H1 (cell line): Measurements from ENCODE around the gene RBM6. TPM values are rescaled to one million over a fixed set of nuclear protein-coding genes. Genes with fewer than 3 reads are reported as not detected.

Experiments
- CTCF ChIA-PET: fragments of 300-600 bp; sonication (Branson Sonifier 250); formaldehyde crosslinking; loops from one replicate; lab custom pipeline; 2021; ENCODE audit not compliant: partially characterized antibody; lab: Charles Lee
- POLR2A ChIA-PET: fragments of 300-600 bp; sonication (Branson Sonifier 250); formaldehyde crosslinking; loops from one replicate; lab custom pipeline; 2021; ENCODE audit warnings: inconsistent platforms; ENCODE audit not compliant: partially characterized antibody; lab: Charles Lee
- DNase-seq, 2 experiments: peaks; one replicate each; pipeline versions ENCODE4 v3.0.0 to v3.0.0-alpha.2; 2010 to 2022; ENCODE audit warnings: low spot score in 2 of 2, low read depth in 1 of 2, mixed read lengths in 1 of 2
- FAIRE-seq: peaks from 2 replicates; lab custom pipeline; 2011; peaks lifted over from hg19 to GRCh38; lab: Jason Lieb, UNC
- H2AFZ ChIP-seq: 2 replicates; pipeline ENCODE4 v1.8.1; 2012; ENCODE audit warnings: low read length, inconsistent platforms
- H2AK5ac ChIP-seq: 2 replicates; pipeline ENCODE4 v1.6.1; 2013; ENCODE audit warnings: low read depth, low read length
- H2BK120ac ChIP-seq: replicated peaks from 2 replicates; pipeline ENCODE3; 2013; ENCODE audit warnings: low read depth, low read length, inconsistent platforms
- H2BK12ac ChIP-seq: 2 replicates; pipeline ENCODE4 v1.6.1; 2013; ENCODE audit warnings: low read depth, low read length
- H2BK15ac ChIP-seq: 2 replicates; pipeline ENCODE4 v1.6.1; 2013; ENCODE audit warnings: low read length
- H2BK20ac ChIP-seq: 2 replicates; pipeline ENCODE4 v1.6.1; 2013; ENCODE audit warnings: low read length
- H2BK5ac ChIP-seq: 2 replicates; pipeline ENCODE4 v1.6.1; 2013; ENCODE audit warnings: low read depth, low read length
- H3K14ac ChIP-seq: 2 replicates; pipeline ENCODE4 v1.6.1; 2013; ENCODE audit warnings: inconsistent platforms; ENCODE audit not compliant: insufficient read length
- H3K18ac ChIP-seq: 2 replicates; pipeline ENCODE4 v1.6.1; 2013; ENCODE audit warnings: low read length; ENCODE audit errors: extremely low read depth
- H3K23ac ChIP-seq: 2 replicates; pipeline ENCODE4 v1.6.1; 2013; ENCODE audit warnings: inconsistent platforms; ENCODE audit not compliant: insufficient read length
- H3K23me2 ChIP-seq: 2 replicates; pipeline ENCODE4 v1.6.1; 2013; ENCODE audit warnings: low read depth, low read length
- H3K27ac ChIP-seq: 2 replicates; pipeline ENCODE4 v1.6.1; 2011; ENCODE audit warnings: low read depth, low read length, inconsistent platforms
- H3K27me3 ChIP-seq, 4 experiments: replicated peaks in 1 of 4; 1 replicate in 1 of 4; 2 replicates in 3 of 4; pipeline versions ENCODE4 v1.6.1 to v1.8.1; 2011 to 2013; ENCODE audit warnings: low read length in 3 of 4, mild to moderate bottlenecking in 3 of 4, inconsistent platforms in 2 of 4, mixed read lengths in 2 of 4, moderate library complexity in 1 of 4; ENCODE audit not compliant: control insufficient read depth in 3 of 4, insufficient read depth in 3 of 4; ENCODE audit errors: extremely low read depth in 1 of 4
- H3K36me3 ChIP-seq, 4 experiments: 2 replicates each; pipeline versions ENCODE4 v1.6.1 to v1.8.1; 2011 to 2013; ENCODE audit warnings: mild to moderate bottlenecking in 4 of 4, low read length in 3 of 4, moderate library complexity in 2 of 4, control low read depth in 1 of 4, inconsistent platforms in 1 of 4; ENCODE audit not compliant: insufficient read depth in 4 of 4, control insufficient read depth in 2 of 4
- H3K4ac ChIP-seq: replicated peaks from 2 replicates; pipeline ENCODE3; 2013; ENCODE audit warnings: low read length, low read depth, mixed read lengths, inconsistent platforms; ENCODE audit not compliant: insufficient read length
- H3K4me1 ChIP-seq, 4 experiments: replicated peaks in 1 of 4; 1 replicate in 1 of 4; 2 replicates in 3 of 4; pipeline versions ENCODE4 v1.6.1 to v1.8.1; 2011 to 2013; ENCODE audit warnings: low read length in 3 of 4, inconsistent platforms in 2 of 4, mixed read lengths in 1 of 4; ENCODE audit not compliant: insufficient read depth in 4 of 4, control insufficient read depth in 3 of 4
- H3K4me2 ChIP-seq, 2 experiments: 2 replicates each; pipeline versions ENCODE4 v1.6.1 to v1.8.1; 2011 to 2013; ENCODE audit warnings: low read depth in 2 of 2, low read length in 2 of 2, control low read depth in 1 of 2, inconsistent platforms in 1 of 2, mild to moderate bottlenecking in 1 of 2; ENCODE audit not compliant: insufficient read depth in 1 of 2
- H3K4me3 ChIP-seq, 4 experiments: fragments of 200-600, 300-600 bp in 1 of 4; sonication (generic), shearing (Covaris generic), sonication (Bioruptor Twin) in 1 of 4; 2 replicates each; pipeline versions ENCODE4 v1.5.1 to v1.8.1; 2011 to 2016; ENCODE audit warnings: low read length in 4 of 4, low read depth in 3 of 4, control low read depth in 2 of 4, inconsistent platforms in 2 of 4, mild to moderate bottlenecking in 2 of 4, mixed read lengths in 1 of 4, moderate library complexity in 1 of 4; ENCODE audit not compliant: insufficient read depth in 2 of 4; ENCODE audit errors: extremely low read depth in 1 of 4
- H3K56ac ChIP-seq: replicated peaks from 2 replicates; pipeline ENCODE3; 2013; ENCODE audit warnings: low read depth, mild to moderate bottlenecking, mixed read lengths, low read length, inconsistent platforms; ENCODE audit not compliant: insufficient read length
- H3K79me1 ChIP-seq: 2 replicates; pipeline ENCODE4 v1.6.1; 2013; ENCODE audit warnings: low read depth, low read length, control low read depth
- H3K79me2 ChIP-seq, 2 experiments: 2 replicates each; pipeline versions ENCODE4 v1.6.1 to v1.8.1; 2012 to 2013; ENCODE audit warnings: low read length in 2 of 2, mild to moderate bottlenecking in 2 of 2, inconsistent platforms in 1 of 2; ENCODE audit not compliant: insufficient read depth in 2 of 2, control insufficient read depth in 1 of 2
- H3K9ac ChIP-seq, 4 experiments: replicated peaks in 1 of 4; 1 replicate in 1 of 4; 2 replicates in 3 of 4; pipeline versions ENCODE4 v1.6.1 to v1.8.1; 2011 to 2013; ENCODE audit warnings: low read depth in 3 of 4, low read length in 3 of 4, control low read depth in 2 of 4, mild to moderate bottlenecking in 2 of 4, moderate library complexity in 2 of 4, inconsistent platforms in 1 of 4; ENCODE audit errors: extremely low read depth in 1 of 4
- H3K9me3 ChIP-seq, 2 experiments: 2 replicates each; pipeline versions ENCODE4 v1.6.1 to v1.8.1; 2012 to 2013; ENCODE audit warnings: mild to moderate bottlenecking in 2 of 2, moderate library complexity in 2 of 2, control low read depth in 1 of 2, inconsistent platforms in 1 of 2, low read depth in 1 of 2, low read length in 1 of 2, mixed read lengths in 1 of 2; ENCODE audit not compliant: insufficient read depth in 2 of 2
- H4K20me1 ChIP-seq, 2 experiments: replicated peaks in 1 of 2; 2 replicates each; pipeline versions ENCODE3 to v1.8.1; 2011 to 2013; ENCODE audit warnings: inconsistent platforms in 2 of 2, low read length in 2 of 2, mild to moderate bottlenecking in 1 of 2; ENCODE audit not compliant: insufficient read depth in 2 of 2, control insufficient read depth in 1 of 2
- H4K5ac ChIP-seq: 2 replicates; pipeline ENCODE4 v1.6.1; 2013; ENCODE audit warnings: low read length, low read depth, mixed read lengths, inconsistent platforms; ENCODE audit not compliant: insufficient read length
- H4K8ac ChIP-seq: 2 replicates; pipeline ENCODE4 v1.8.0; 2013; ENCODE audit warnings: mild to moderate bottlenecking, moderate library complexity, low read length, inconsistent platforms; ENCODE audit not compliant: insufficient read depth; ENCODE audit errors: extremely low read depth
- H4K91ac ChIP-seq: replicated peaks from 2 replicates; pipeline ENCODE3; 2013; ENCODE audit warnings: low read length, mixed read lengths, inconsistent platforms; ENCODE audit not compliant: insufficient read length
- CBX5 ChIP-seq: fragments of 300-800, 300-1000 bp; sonication (generic); IDR thresholded peaks from 2 replicates; pipeline ENCODE4 v1.7.1; 2016; ENCODE audit warnings: antibody characterized with exemption, low read length, low read depth
- CEBPB ChIP-seq: IDR thresholded peaks from 2 replicates; pipeline ENCODE4 v1.6.1; 2012; ENCODE audit warnings: low read depth, low read length
- SIX5 ChIP-seq: IDR thresholded peaks from 2 replicates; pipeline ENCODE4 v1.6.1; 2011; ENCODE audit warnings: mild to moderate bottlenecking, low read depth, low read length
- SP1 ChIP-seq: IDR thresholded peaks from 2 replicates; pipeline ENCODE4 v1.6.1; 2011; ENCODE audit warnings: low read depth, low read length
- TAF1 ChIP-seq: IDR thresholded peaks from 2 replicates; pipeline ENCODE4 v1.6.1; 2011; ENCODE audit warnings: mild to moderate bottlenecking, low read depth, low read length
- TAF7 ChIP-seq: optimal IDR thresholded peaks from 2 replicates; pipeline ENCODE3; 2011; ENCODE audit warnings: low read depth, mild to moderate bottlenecking, inconsistent platforms, low read length, moderate library complexity, borderline replicate concordance
- WGBS, 2 experiments: shearing (Covaris generic) in 1 of 2; methylation state at CpG; one replicate each; pipeline versions ENCODE4 v1.1.6 to v1.1.7; 2013 to 2015; ENCODE audit warnings: low lambda C conversion rate in 2 of 2, mixed read lengths in 2 of 2, inconsistent platforms in 1 of 2, low coverage in 1 of 2, missing lambda C conversion rate in 1 of 2; ENCODE audit not compliant: insufficient replicate concordance in 2 of 2, insufficient coverage in 1 of 2, insufficient read length in 1 of 2; ENCODE audit errors: extremely low coverage in 1 of 2, missing lambda C conversion rate in 1 of 2; 5-methylcytosine and 5-hydroxymethylcytosine counted together
- polyA plus RNA-seq, 7 experiments: library from polyadenylated mRNA; depleted of rRNA in 3 of 7; stranded (reverse) in 5 of 7; unstranded in 2 of 7; fragments of >200 nt in 5 of 7; fragments of 200-250 nt in 2 of 7; gene quantifications; 1 replicate in 5 of 7; 2 replicates in 1 of 7; 4 replicates in 1 of 7; pipeline versions ENCODE4 v1.2.1 to v1.2.3, GENCODE V29; 2011 to 2013; ENCODE audit warnings: missing spikeins in 2 of 7, mixed read lengths in 2 of 7
- total RNA-seq: library from RNA; stranded (reverse); fragmentation: NEBNext Ultra II Directional; extraction: Animal tissue kit (Norgen Biotek cat#: 25700); gene quantifications from 2 replicates; pipeline ENCODE4 v1.2.1, GENCODE V29; 2021

Gene RBM6
- total and polyA plus RNA-seq, 2 of the 8 experiments (the other 6 are each of a cell fraction or from before 2014, with no cell fraction given), result 30.6 to 80.1 TPM

GRCh38 chr3:49912881-49913281 lies 27.1 kb upstream of the RBM6 start:
- no peak overlapping the region for H3K4ac ChIP-seq
- CTCF ChIA-PET, result interaction anchor here (1.3 to 16.1 kb wide), 5 partner anchors 8 to 87 kb away, joined by 3 to 306 read pairs (median 36); partner anchors contain the start of gene MON1A

More at GRCh38 chr3:49912881-49913281, 27.1 kb upstream of the RBM6 start:
- no peak overlapping the region for H3K27ac ChIP-seq
- H2AFZ ChIP-seq, result no peak overlapping the region
- no peak for DNase-seq
- H3K79me2 ChIP-seq, result no peaks in the 10 kb centered on the region
- H3K79me1 ChIP-seq, result no peaks in the 10 kb centered on the region
- H3K56ac ChIP-seq, result no peak overlapping the region
- H2BK12ac ChIP-seq, result no peak overlapping the region
- no peaks in the 10 kb centered on the region for H3K9me3 ChIP-seq
- H3K27me3 ChIP-seq, result peaks cover 0 to 18% (median 14%) of the 10 kb centered on the region in 4 experiments; a peak in 5 of 7 replicates
- TF ChIP-seq CBX5 (no peak), TAF7 (no peak), SP1 (peak; percentile 74; the same call in 1 of the 2 replicates), SIX5 (no peak), TAF1 (no peak), CEBPB (no peak)
- FAIRE-seq, result no peak
- no peak overlapping the region for H2BK120ac ChIP-seq
- peaks cover 5 to 27% (median 16%) of the 10 kb centered on the region in 4 experiments for H3K4me1 ChIP-seq
- POLR2A ChIA-PET, result interaction anchor here (0.7 to 0.9 kb wide), 2 partner anchors 10 to 12 kb away, joined by 3 read pairs; no protein-coding TSS in a partner anchor
- no peak overlapping the region for H3K4me2 ChIP-seq
- H3K14ac ChIP-seq, result no peak overlapping the region
- peaks cover 0 to 7% of the 10 kb centered on the region in 2 experiments for H4K20me1 ChIP-seq
- no peak overlapping the region for H2BK5ac ChIP-seq
- no peak overlapping the region for H4K8ac ChIP-seq
- no peak overlapping the region for H3K18ac ChIP-seq
- no peak overlapping the region for H4K91ac ChIP-seq
- H2AK5ac ChIP-seq, result no peak overlapping the region
- H3K4me3 ChIP-seq, result no peak overlapping the region
- H3K9ac ChIP-seq, result no peak overlapping the region
- H4K5ac ChIP-seq, result no peak overlapping the region
- no peak overlapping the region for H3K23ac ChIP-seq
- peaks cover 8% of the 10 kb centered on the region; the same call in 1 of the 2 replicates for H3K23me2 ChIP-seq
- 92% methylated on average over 4 of the region's 4 CpGs; no CpG with 5 or more reads in 1 of the 2 experiments for WGBS, 2 experiments
- no peak overlapping the region for H2BK20ac ChIP-seq
- no peaks in the 10 kb centered on the region for H3K36me3 ChIP-seq
- H2BK15ac ChIP-seq, result no peak overlapping the region
